ENCODE data around the gene BTAF1.

DNA sequence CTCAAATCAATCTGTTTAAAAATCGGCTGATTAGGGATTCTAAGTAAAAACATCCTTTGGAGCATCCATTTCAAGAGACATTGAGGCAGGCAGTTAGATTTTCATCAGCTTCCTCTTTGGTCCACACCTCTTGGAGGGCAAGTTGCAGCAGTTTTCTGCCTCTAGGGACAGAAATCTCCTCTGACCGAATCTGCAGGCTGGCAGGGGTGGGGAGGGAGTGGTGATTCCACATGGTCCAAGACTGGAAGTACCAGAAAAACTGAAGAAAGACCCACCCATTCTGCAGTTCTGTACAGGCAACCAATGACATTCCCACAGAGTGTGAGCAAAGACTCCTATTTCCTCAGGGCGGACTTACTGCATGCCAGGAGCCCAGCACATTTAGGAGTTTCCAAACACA, 43.3 kb upstream of the BTAF1 start:
- TF ChIP-seq, protein P1, sequence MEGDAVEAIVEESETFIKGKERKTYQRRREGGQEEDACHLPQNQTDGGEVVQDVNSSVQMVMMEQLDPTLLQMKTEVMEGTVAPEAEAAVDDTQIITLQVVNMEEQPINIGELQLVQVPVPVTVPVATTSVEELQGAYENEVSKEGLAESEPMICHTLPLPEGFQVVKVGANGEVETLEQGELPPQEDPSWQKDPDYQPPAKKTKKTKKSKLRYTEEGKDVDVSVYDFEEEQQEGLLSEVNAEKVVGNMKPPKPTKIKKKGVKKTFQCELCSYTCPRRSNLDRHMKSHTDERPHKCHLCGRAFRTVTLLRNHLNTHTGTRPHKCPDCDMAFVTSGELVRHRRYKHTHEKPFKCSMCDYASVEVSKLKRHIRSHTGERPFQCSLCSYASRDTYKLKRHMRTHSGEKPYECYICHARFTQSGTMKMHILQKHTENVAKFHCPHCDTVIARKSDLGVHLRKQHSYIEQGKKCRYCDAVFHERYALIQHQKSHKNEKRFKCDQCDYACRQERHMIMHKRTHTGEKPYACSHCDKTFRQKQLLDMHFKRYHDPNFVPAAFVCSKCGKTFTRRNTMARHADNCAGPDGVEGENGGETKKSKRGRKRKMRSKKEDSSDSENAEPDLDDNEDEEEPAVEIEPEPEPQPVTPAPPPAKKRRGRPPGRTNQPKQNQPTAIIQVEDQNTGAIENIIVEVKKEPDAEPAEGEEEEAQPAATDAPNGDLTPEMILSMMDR (IDR thresholded peaks at IDR 0.05; ENCODE audit: borderline replicate concordance, extremely low read depth, low read length, poor library complexity, severe bottlenecking), result no peak
- no peak for TF ChIP-seq EZH2 (IDR thresholded peaks at IDR 0.05; ENCODE audit: borderline replicate concordance, low read depth, low read length, severe bottlenecking)
